Endodermal cell (in vitro differentiated cells): ENCODE data around the gene PSG1. TPM values are rescaled to one million over a fixed set of nuclear protein-coding genes. Genes with fewer than 3 reads are reported as not detected.
"Not testable (repeated sequence)": the region's sequence is repeated elsewhere in the genome, so short reads cannot be mapped to it uniquely, and the experiment has no call there.

Experiments
- DNase-seq: peaks from one replicate; pipeline ENCODE4 v3.0.0-alpha.2; 2017
- H3K27ac ChIP-seq: 2 replicates; pipeline ENCODE4 v1.5.1; 2013; ENCODE audit warnings: mild to moderate bottlenecking, low read depth, low read length, moderate library complexity
- H3K27me3 ChIP-seq: 2 replicates; pipeline ENCODE4 v1.6.1; 2013; ENCODE audit warnings: mild to moderate bottlenecking, low read length, moderate library complexity; ENCODE audit not compliant: insufficient read depth, control insufficient read depth, poor library complexity, severe bottlenecking
- H3K36me3 ChIP-seq: 2 replicates; pipeline ENCODE4 v1.7.0; 2013; ENCODE audit warnings: mild to moderate bottlenecking, low read length, moderate library complexity; ENCODE audit not compliant: control insufficient read depth, insufficient read depth
- H3K4me1 ChIP-seq: one replicate; pipeline ENCODE4 v1.7.0; 2013; ENCODE audit warnings: low read length; ENCODE audit not compliant: control insufficient read depth, insufficient read depth
- H3K4me3 ChIP-seq: 2 replicates; pipeline ENCODE4 v1.5.1; 2013; ENCODE audit warnings: mild to moderate bottlenecking, low read length, moderate library complexity
- H3K9ac ChIP-seq: 2 replicates; pipeline ENCODE4 v1.6.1; 2013; ENCODE audit warnings: mild to moderate bottlenecking, low read length, moderate library complexity; ENCODE audit not compliant: poor library complexity, severe bottlenecking; ENCODE audit errors: extremely low read depth
- H3K9me3 ChIP-seq: 2 replicates; pipeline ENCODE4 v1.6.1; 2013; ENCODE audit warnings: mild to moderate bottlenecking, low read length, moderate library complexity; ENCODE audit not compliant: control insufficient read depth
- H3K27ac Mint-ChIP-seq: 2 replicates; pipeline ENCODE4 v1.8.0; 2020; ENCODE audit warnings: mixed read lengths
- H3K27me3 Mint-ChIP-seq: 2 replicates; pipeline ENCODE4 v1.8.0; 2021; ENCODE audit warnings: mild to moderate bottlenecking, mixed read lengths; ENCODE audit not compliant: insufficient read depth
- H3K36me3 Mint-ChIP-seq: 2 replicates; pipeline ENCODE4 v1.8.0; 2020; ENCODE audit warnings: low read depth, mixed read lengths
- H3K4me1 Mint-ChIP-seq: 2 replicates; pipeline ENCODE4 v1.8.0; 2020; ENCODE audit warnings: mixed read lengths
- H3K4me3 Mint-ChIP-seq: 2 replicates; pipeline ENCODE4 v1.8.0; 2020; ENCODE audit warnings: mild to moderate bottlenecking, moderate library complexity, mixed read lengths
- H3K9me3 Mint-ChIP-seq: 2 replicates; pipeline ENCODE4 v1.8.0; 2020; ENCODE audit warnings: mild to moderate bottlenecking, mixed read lengths
- WGBS, 2 experiments: methylation state at CpG; one replicate each; pipeline versions ENCODE4 v1.1.5 to v1.1.7; 2013; ENCODE audit warnings: missing lambda C conversion rate in 2 of 2, mixed read lengths in 1 of 2; ENCODE audit not compliant: insufficient coverage in 1 of 2, insufficient read length in 1 of 2; 5-methylcytosine and 5-hydroxymethylcytosine counted together
- total RNA-seq, 2 donors: library from RNA; stranded (reverse); fragmentation: NEBNext Ultra II Directional in 1 of 2; extraction: Animal tissue kit (Norgen Biotek cat#: 25700) in 1 of 2; gene quantifications; 2 replicates in 1 of 2; 3 replicates in 1 of 2; pipeline ENCODE4 v1.2.1, GENCODE V29; 2021

Gene PSG1
- total RNA-seq, 2 donors from 2014 or later: not detected

- not testable (repeated sequence) for H3K27me3 Mint-ChIP-seq, H3K9ac ChIP-seq, H3K4me1 Mint-ChIP-seq, H3K4me3 ChIP-seq, H3K27ac ChIP-seq, H3K4me3 Mint-ChIP-seq, DNase-seq, H3K27me3 ChIP-seq, H3K27ac Mint-ChIP-seq, H3K36me3 ChIP-seq, H3K36me3 Mint-ChIP-seq, H3K4me1 ChIP-seq, H3K9me3 ChIP-seq
- H3K9me3 Mint-ChIP-seq: peaks cover 97% of the 10 kb centered on the region
- 60% methylated on average over 1 of the region's 1 CpG; no CpG with 5 or more reads in 1 of the 2 experiments for WGBS, 2 experiments
These were observed 38.1 kb upstream of the PSG1 start, which contains the start of gene PSG6 for GRCh38 chr19:42917634-42918033. Gene PSG6, minus strand, starts transcription at chr19:42917894. Its CDS starts 102 bp downstream, at chr19:42917792.

- not testable (repeated sequence) for H3K27ac ChIP-seq, H3K27me3 ChIP-seq, H3K4me3 ChIP-seq, H3K36me3 ChIP-seq, H3K4me3 Mint-ChIP-seq, DNase-seq, H3K9ac ChIP-seq, H3K36me3 Mint-ChIP-seq, H3K4me1 ChIP-seq, H3K9me3 ChIP-seq, H3K4me1 Mint-ChIP-seq, H3K27me3 Mint-ChIP-seq, H3K27ac Mint-ChIP-seq
- peaks cover 96% of the 10 kb centered on the region for H3K9me3 Mint-ChIP-seq
- WGBS, 2 experiments: 84% methylated on average over 1 of the region's 1 CpG; no CpG with 5 or more reads in 1 of the 2 experiments
These were observed 37.4 kb upstream of the PSG1 start for GRCh38 chr19:42916931-42917330.

GRCh38 chr19:42913516-42913915 is 34.0 kb upstream of the PSG1 start:
- not testable (repeated sequence) for H3K36me3 Mint-ChIP-seq, DNase-seq, H3K36me3 ChIP-seq, H3K4me3 Mint-ChIP-seq, H3K27ac ChIP-seq, H3K4me1 ChIP-seq, H3K27me3 ChIP-seq, H3K4me3 ChIP-seq, H3K27me3 Mint-ChIP-seq, H3K27ac Mint-ChIP-seq, H3K9ac ChIP-seq, H3K4me1 Mint-ChIP-seq, H3K9me3 ChIP-seq
- 88 to 97% methylated on average over 1 to 5 of the region's 5 CpGs for WGBS, 2 experiments
- H3K9me3 Mint-ChIP-seq: peaks cover 95% of the 10 kb centered on the region

GRCh38 chr19:42912941-42913340 is 33.4 kb upstream of the PSG1 start:
- H3K4me1 ChIP-seq, H3K9ac ChIP-seq, H3K27ac ChIP-seq, H3K27me3 Mint-ChIP-seq, H3K36me3 Mint-ChIP-seq, H3K36me3 ChIP-seq, H3K4me3 ChIP-seq, H3K27ac Mint-ChIP-seq, H3K4me1 Mint-ChIP-seq, H3K27me3 ChIP-seq, H3K9me3 ChIP-seq, DNase-seq, H3K4me3 Mint-ChIP-seq: not testable (repeated sequence)
- 89 to 97% methylated on average over 3 to 4 of the region's 4 CpGs for whole genome bisulfite sequencing, 2 experiments
- peaks cover 95% of the 10 kb centered on the region for H3K9me3 Mint-ChIP-seq

- H3K4me1 Mint-ChIP-seq, H3K27ac Mint-ChIP-seq, H3K27me3 ChIP-seq, H3K36me3 Mint-ChIP-seq, H3K27ac ChIP-seq, H3K36me3 ChIP-seq, H3K9ac ChIP-seq, H3K4me3 Mint-ChIP-seq, H3K4me1 ChIP-seq, H3K9me3 ChIP-seq, H3K27me3 Mint-ChIP-seq, DNase-seq, H3K4me3 ChIP-seq: not testable (repeated sequence)
- WGBS, 2 experiments: 88 to 92% methylated on average over 2 to 5 of the region's 5 CpGs
- peaks cover 95% of the 10 kb centered on the region for H3K9me3 Mint-ChIP-seq
These were observed 32.2 kb upstream of the PSG1 start for GRCh38 chr19:42911731-42912130.

- not testable (repeated sequence) for H3K27me3 ChIP-seq, H3K36me3 Mint-ChIP-seq, H3K9me3 ChIP-seq, H3K27ac ChIP-seq, H3K4me3 Mint-ChIP-seq, H3K4me3 ChIP-seq, H3K36me3 ChIP-seq, H3K4me1 ChIP-seq, H3K27me3 Mint-ChIP-seq, H3K9ac ChIP-seq, DNase-seq, H3K4me1 Mint-ChIP-seq, H3K27ac Mint-ChIP-seq
- WGBS, 2 experiments: 77% methylated on average over 4 to 5 of the region's 5 CpGs
- peaks cover 87% of the 10 kb centered on the region for H3K9me3 Mint-ChIP-seq
These were observed 26.6 kb upstream of the PSG1 start for GRCh38 chr19:42906162-42906561.

- not testable (repeated sequence) for H3K4me1 Mint-ChIP-seq, H3K9ac ChIP-seq, H3K36me3 Mint-ChIP-seq, H3K27ac Mint-ChIP-seq, H3K27me3 Mint-ChIP-seq, H3K4me3 ChIP-seq, H3K9me3 ChIP-seq, DNase-seq, H3K4me3 Mint-ChIP-seq, H3K36me3 ChIP-seq, H3K27me3 ChIP-seq, H3K4me1 ChIP-seq
- H3K27ac ChIP-seq: peak overlapping the region; percentile 66
- 80 to 89% methylated on average over 3 to 4 of the region's 4 CpGs for WGBS, 2 experiments
- peaks cover 86% of the 10 kb centered on the region for H3K9me3 Mint-ChIP-seq
These were observed 21.0 kb upstream of the PSG1 start for GRCh38 chr19:42900561-42900960.
